GM12872 (cell line): ENCODE results near the gene NR4A1.

Experiments used
- CTCF ChIP-seq: IDR thresholded peaks from 3 replicates; pipeline ENCODE4 v1.5.1; 2011; ENCODE audit warnings: low read depth, mild to moderate bottlenecking, low read length, moderate library complexity; ENCODE audit not compliant: insufficient read depth

NR4A1 gene

GRCh38 chr12:52036587-52037171 is 14.6 kb upstream of the NR4A1 start:
- TF ChIP-seq CTCF, result no peak

- TF ChIP-seq CTCF, result 0 out of 3 replicates have a peak, but pooled peaks have one; percentile 19
Measured at GRCh38 chr12:52037248-52037861, 13.9 kb upstream of the NR4A1 start.

- no peak for TF ChIP-seq CTCF
Measured at GRCh38 chr12:52038447-52038846, 12.8 kb upstream of the NR4A1 start.

- TF ChIP-seq CTCF, result no peak
Measured at GRCh38 chr12:52041035-52041434, 10.2 kb upstream of the NR4A1 start.

- peak; percentile 40; the same call in 2 of the 3 replicates for TF ChIP-seq CTCF
Measured at GRCh38 chr12:52041695-52042123, 9.5 kb upstream of the NR4A1 start.

- TF ChIP-seq CTCF, result no peak
Measured at GRCh38 chr12:52042706-52043385, 8.4 kb upstream of the NR4A1 start.

DNA sequence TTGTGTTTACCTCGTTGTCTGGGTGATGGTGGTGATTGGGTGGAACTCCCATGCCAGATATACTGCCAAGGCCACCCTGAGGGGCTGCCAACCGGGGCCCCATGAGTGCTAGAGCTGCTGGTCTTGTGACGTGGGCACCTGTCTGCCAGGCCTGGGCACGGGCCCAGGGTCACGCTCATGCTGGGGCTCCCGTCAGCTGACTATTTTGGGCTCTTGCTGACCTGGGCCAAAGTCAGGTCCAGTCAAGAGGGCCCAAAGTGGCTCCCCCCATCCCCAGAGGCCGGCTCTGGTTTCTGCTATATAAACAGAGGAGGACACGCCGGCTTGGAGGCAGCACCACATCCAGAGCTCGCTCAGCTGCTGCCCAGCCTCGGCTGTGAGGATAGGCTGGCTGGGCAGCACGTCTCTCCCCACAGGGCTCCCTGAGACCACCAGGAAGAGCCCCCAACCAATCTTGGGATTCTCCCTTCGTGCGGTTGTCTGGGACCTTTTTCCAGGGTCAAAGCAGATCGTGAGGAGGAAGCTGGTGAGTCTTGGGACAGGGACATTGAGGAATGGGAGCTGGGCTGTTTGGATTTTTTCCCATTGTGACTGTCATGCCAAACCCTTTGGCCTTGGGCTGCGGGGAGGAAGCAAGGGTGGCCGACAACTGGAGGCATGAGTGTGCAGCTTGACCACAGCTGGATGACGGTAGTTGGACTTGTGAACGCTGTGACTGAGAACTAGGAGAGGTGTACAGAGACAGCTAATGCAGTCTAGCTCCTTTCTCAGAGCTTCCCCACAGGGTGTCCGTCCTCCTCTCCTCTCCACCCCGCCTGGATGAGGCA is 7.6 kb upstream of the NR4A1 start:
- TF ChIP-seq CTCF, result no peak
